Vagina (tissue), 2 donors: Measurements from ENCODE around the gene OR10A7. TPM values are rescaled to one million over a fixed set of nuclear protein-coding genes. Genes with fewer than 3 reads are reported as not detected.

Experiments
- DNase-seq, 2 donors: peaks; one replicate each; pipeline ENCODE4 v3.0.0-alpha.2; 2017; ENCODE audit errors: extremely low spot score in 2 of 2
- H3K27ac ChIP-seq: fragments of 200-600 bp; sonication (generic); one replicate; pipeline ENCODE4 v1.5.1; 2019
- H3K27me3 ChIP-seq: fragments of 200-600 bp; sonication (generic); one replicate; pipeline ENCODE4 v1.5.1; 2019
- H3K36me3 ChIP-seq, 2 donors: fragments of 200-600 bp; sonication (generic); one replicate each; pipeline ENCODE4 v1.5.1; 2017 to 2019
- H3K4me1 ChIP-seq: fragments of 200-600 bp; sonication (generic); one replicate; pipeline ENCODE4 v1.5.1; 2019
- H3K4me3 ChIP-seq, 2 donors: fragments of 200-600 bp; sonication (generic); 1 replicate in 1 of 2; 2 replicates in 1 of 2; pipeline ENCODE4 v1.5.1; 2016 to 2019
- H3K9me3 ChIP-seq: fragments of 200-600 bp; sonication (generic); one replicate; pipeline ENCODE4 v1.5.1; 2019
- POLR2A ChIP-seq, 2 donors: fragments of 450-650 bp; IDR thresholded peaks; one replicate each; pipeline ENCODE4 v1.6.1; 2017; ENCODE audit warnings: antibody characterized with exemption in 2 of 2, mild to moderate bottlenecking in 2 of 2, moderate library complexity in 2 of 2
- POLR2AphosphoS5 ChIP-seq, 2 donors: sonication (generic); formaldehyde crosslinking; IDR thresholded peaks; one replicate each; pipeline ENCODE4 v1.9.0; 2017; ENCODE audit warnings: antibody characterized with exemption in 2 of 2, mild to moderate bottlenecking in 2 of 2, low read depth in 1 of 2; ENCODE audit not compliant: insufficient read depth in 1 of 2
- intact Hi-C: fragments of 100-400 bp; cut with DNase I; formaldehyde crosslinking; loops from one replicate; pipeline ENCODE4 v1.15.1; 2023
- total RNA-seq: library from RNA; depleted of rRNA; stranded (reverse); fragments of >200 nt; gene quantifications from one replicate; pipeline ENCODE4 v1.2.3, GENCODE V29; 2016
- TF ChIP-seq, protein P1 (sequence below), 3 experiments: fragments of 450-650 bp in 2 of 3; fragments of 200-600 bp in 1 of 3; sonication (generic) in 1 of 3; IDR thresholded peaks; one replicate each; pipeline ENCODE4 v1.5.1; 2017 to 2019; ENCODE audit warnings: antibody characterized with exemption in 3 of 3, mild to moderate bottlenecking in 2 of 3, moderate library complexity in 2 of 3

The OR10A7 gene
- total RNA-seq, 1 donor from 2014 or later: not detected

DNA sequence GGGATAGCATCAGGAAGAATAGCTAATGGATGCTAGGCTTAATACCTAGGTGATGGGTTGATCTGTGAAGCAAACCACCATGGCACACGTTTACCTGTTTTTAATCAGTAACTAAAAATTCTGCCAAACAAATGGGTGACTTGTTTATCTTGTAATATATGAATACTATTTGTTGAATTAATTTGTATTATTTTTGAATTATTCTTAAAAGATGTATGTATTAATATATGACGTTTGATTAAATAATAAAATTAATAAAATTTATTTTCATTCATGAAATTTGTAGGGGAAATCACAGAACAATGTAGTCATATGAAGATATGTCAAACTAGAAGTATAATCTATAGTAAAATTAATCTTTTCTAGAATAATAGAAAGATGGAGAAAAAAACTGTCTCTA, 32.3 kb upstream of the OR10A7 start:
- TF ChIP-seq POLR2A (IDR thresholded peaks at IDR 0.05): no peak
- TF ChIP-seq POLR2AphosphoS5 (IDR thresholded peaks at IDR 0.05; ENCODE audit: insufficient read depth in 1 of 2, low read depth in 1 of 2): no peak
- TF ChIP-seq, protein P1, sequence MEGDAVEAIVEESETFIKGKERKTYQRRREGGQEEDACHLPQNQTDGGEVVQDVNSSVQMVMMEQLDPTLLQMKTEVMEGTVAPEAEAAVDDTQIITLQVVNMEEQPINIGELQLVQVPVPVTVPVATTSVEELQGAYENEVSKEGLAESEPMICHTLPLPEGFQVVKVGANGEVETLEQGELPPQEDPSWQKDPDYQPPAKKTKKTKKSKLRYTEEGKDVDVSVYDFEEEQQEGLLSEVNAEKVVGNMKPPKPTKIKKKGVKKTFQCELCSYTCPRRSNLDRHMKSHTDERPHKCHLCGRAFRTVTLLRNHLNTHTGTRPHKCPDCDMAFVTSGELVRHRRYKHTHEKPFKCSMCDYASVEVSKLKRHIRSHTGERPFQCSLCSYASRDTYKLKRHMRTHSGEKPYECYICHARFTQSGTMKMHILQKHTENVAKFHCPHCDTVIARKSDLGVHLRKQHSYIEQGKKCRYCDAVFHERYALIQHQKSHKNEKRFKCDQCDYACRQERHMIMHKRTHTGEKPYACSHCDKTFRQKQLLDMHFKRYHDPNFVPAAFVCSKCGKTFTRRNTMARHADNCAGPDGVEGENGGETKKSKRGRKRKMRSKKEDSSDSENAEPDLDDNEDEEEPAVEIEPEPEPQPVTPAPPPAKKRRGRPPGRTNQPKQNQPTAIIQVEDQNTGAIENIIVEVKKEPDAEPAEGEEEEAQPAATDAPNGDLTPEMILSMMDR (IDR thresholded peaks at IDR 0.05): no peak
- no peak overlapping the region for H3K27ac ChIP-seq
- no peaks in the 10 kb centered on the region for H3K4me1 ChIP-seq
- no peaks in the 10 kb centered on the region for H3K27me3 ChIP-seq
- H3K36me3 ChIP-seq: no peaks in the 10 kb centered on the region
- intact Hi-C loops: no loop called here
- no peak for DNase-seq
- H3K9me3 ChIP-seq: no peaks in the 10 kb centered on the region
- H3K4me3 ChIP-seq: no peak overlapping the region

DNA sequence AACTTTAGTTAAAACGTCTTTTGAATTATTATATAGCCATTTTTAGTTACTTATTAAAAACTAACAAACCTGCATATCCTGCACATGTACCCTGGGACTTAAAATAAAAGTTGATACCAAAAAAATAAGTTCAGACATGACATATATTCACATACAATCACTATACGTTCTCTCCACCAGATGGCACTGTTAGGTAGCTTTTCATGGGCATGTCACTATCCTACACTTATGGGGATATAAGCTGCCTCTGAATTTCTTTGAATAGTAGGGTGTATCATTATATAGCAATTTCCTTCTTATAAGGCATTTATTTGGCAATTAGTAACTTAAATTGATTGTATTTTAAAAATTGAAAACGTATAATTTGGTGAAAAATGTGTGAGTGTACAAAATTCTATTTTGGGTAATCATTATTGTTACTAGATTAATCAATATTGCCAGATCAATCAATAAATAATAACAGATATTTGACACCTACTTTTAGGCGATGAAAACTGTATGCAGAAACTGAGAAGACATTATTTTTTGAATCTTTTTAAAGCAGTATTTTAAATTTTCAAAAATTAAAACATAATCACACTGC, 31.8 kb upstream of the OR10A7 start:
- H3K9me3 ChIP-seq: no peaks in the 10 kb centered on the region
- H3K27ac ChIP-seq: no peak overlapping the region
- H3K36me3 ChIP-seq: no peaks in the 10 kb centered on the region
- no peaks in the 10 kb centered on the region for H3K4me1 ChIP-seq
- TF ChIP-seq, protein P1 (IDR thresholded peaks at IDR 0.05): peak; percentile 31 to 52 (median 40)
- no peak for TF ChIP-seq POLR2A (IDR thresholded peaks at IDR 0.05)
- no peak for DNase-seq
- no peak overlapping the region for H3K4me3 ChIP-seq
- intact Hi-C loops: no loop called here
- no peaks in the 10 kb centered on the region for H3K27me3 ChIP-seq

DNA sequence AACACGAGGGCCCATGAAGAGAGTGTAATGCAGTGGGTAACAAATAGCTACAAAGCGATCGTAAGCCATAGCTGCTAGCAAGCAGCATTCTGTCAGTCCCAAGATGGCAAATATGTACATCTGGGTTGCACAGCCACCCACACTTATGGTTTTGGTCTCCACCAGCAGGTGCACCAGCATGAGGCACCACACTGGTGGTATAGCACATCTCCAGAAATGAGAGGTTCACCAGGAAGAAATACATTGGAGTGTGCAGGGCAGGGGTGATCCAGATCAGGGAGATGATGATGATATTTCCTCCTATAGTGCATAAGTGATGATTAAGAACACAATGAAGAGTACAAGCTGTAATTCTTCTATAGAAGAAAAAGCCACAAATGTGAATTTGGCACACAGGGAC, 26.4 kb upstream of the OR10A7 start:
- Histone ChIP-seq H3K4me3 (no peak overlapping the region), H3K27me3 (no peaks in the 10 kb centered on the region), H3K4me1 (no peaks in the 10 kb centered on the region), H3K36me3 (no peaks in the 10 kb centered on the region), H3K9me3 (no peaks in the 10 kb centered on the region), H3K27ac (no peak overlapping the region)
- TF ChIP-seq, protein P1 (IDR thresholded peaks at IDR 0.05): no peak
- TF ChIP-seq POLR2A (IDR thresholded peaks at IDR 0.05): no peak
- TF ChIP-seq POLR2AphosphoS5 (IDR thresholded peaks at IDR 0.05; ENCODE audit: insufficient read depth in 1 of 2, low read depth in 1 of 2): no peak
- intact Hi-C loops: no loop called here
- no peak for DNase-seq

DNA sequence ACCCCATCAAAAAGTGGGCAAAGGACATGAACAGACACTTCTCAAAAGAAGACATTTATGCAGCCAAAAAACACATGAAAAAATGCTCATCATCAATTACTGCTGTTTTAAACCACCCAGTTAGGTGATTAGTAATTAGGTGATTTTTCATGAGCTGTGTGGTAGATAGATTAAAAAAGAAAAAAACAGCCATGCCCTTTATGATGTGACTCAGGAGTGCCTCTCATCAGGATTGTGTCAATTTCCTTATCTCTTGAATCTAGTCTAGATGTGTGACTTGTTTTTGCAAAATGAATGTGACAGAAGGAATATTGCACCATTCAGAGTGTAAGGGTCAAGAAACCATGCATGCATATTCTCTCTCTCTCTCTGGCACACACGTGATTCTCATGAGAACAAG, 5.7 kb downstream of the OR10A7 start:
- Histone ChIP-seq H3K4me1 (no peaks in the 10 kb centered on the region), H3K36me3 (no peaks in the 10 kb centered on the region), H3K9me3 (no peaks in the 10 kb centered on the region), H3K4me3 (no peak overlapping the region), H3K27me3 (no peaks in the 10 kb centered on the region), H3K27ac (no peak overlapping the region)
- TF ChIP-seq, protein P1 (IDR thresholded peaks at IDR 0.05): no peak
- no peak for TF ChIP-seq POLR2AphosphoS5 (IDR thresholded peaks at IDR 0.05; ENCODE audit: insufficient read depth in 1 of 2, low read depth in 1 of 2)
- TF ChIP-seq POLR2A (IDR thresholded peaks at IDR 0.05): no peak
- DNase-seq: no peak
- intact Hi-C loops: no loop called here

DNA sequence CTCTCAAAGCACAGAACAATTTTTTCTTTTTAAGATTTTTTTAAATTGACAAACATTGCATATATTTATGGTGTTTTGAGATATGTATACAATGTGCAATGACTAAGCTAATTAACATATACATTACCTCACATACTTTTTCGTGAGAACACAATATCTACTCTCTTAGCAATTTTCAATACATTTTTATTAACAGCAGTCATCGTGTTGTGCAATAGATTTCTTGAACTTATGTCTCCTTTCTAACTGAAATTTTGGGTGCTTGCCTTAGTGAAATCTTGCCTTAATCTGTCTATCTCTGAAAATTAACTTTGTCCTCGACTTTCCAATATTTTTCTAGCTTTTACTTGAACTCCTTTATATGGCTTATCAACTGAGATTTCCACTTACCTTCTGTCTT, 6.8 kb downstream of the OR10A7 start:
- Histone ChIP-seq H3K27ac (no peak overlapping the region), H3K9me3 (no peaks in the 10 kb centered on the region), H3K4me1 (no peaks in the 10 kb centered on the region), H3K27me3 (no peaks in the 10 kb centered on the region), H3K4me3 (no peak overlapping the region), H3K36me3 (no peaks in the 10 kb centered on the region)
- intact Hi-C loops: no loop called here
- TF ChIP-seq POLR2AphosphoS5 (IDR thresholded peaks at IDR 0.05; ENCODE audit: insufficient read depth in 1 of 2, low read depth in 1 of 2) (no peak), POLR2A (IDR thresholded peaks at IDR 0.05) (no peak)
- TF ChIP-seq, protein P1 (IDR thresholded peaks at IDR 0.05): no peak
- no peak for DNase-seq
